HG03108 (cell line): ENCODE data around the gene FBLN2.

Experiments used
- ATAC-seq: cut with Tn5 transposase; IDR thresholded peaks from one replicate; pipeline ENCODE4 v1.9.1; 2021; ENCODE audit warnings: moderate library complexity; ENCODE audit not compliant: unreplicated experiment

The FBLN2 gene

DNA sequence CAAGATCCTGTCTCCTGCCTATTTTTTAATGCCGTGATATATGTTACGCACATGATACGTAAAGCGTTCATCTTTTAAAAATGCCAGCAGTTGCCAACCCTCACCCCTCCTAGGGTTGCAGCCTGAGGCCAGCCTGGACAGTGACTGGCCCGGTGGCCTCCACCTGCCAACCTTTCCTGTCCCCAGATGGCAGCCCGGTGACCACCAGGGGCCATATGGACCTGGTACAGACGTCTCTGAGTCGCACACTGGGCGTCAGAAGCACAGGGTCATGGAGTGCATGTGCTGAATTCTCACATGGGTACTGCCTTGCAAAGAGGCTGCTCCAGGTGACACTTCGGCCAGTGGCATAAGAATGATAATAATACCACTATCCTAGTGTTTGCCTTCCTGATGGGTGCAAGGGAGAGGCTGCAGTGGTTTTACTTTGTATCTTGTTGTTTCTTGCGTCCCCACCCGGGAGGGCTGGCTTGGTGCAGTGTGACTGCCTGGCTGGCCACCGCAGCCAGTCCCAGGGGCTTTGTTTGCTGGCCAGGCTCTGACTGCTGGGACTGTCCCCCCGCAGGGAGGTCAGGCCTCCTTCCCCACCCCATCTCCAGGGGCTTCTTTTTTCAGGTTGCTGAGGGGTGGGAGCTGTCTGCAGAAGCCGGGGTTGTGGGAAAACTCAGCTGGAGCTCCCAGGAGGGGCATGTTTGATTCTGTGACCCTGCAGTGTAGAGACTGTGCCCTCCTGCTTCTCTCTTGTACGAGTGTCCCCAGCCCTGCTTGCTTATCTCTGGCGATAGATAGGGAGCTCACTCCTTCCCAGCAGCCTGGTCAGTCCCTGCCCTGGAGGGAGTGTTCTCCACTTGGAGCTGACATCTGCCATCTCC lies 16.9 kb downstream of the FBLN2 start:
- ATAC-seq = no peak

DNA sequence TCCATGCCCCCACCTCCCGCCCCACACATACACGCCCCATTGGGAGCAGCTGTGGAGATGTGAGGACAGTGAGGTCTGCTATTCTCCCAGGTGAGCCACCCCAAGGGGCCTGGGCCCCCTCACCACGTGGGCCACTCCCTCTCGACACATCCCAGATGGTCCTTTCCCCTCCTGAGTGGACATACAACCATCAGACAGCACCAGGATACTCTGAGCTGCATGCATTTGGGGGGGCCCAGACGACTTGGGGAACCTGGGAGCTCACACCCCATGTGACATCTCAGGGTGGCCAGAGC lies 17.5 kb downstream of the FBLN2 start:
- no peak for ATAC-seq

DNA sequence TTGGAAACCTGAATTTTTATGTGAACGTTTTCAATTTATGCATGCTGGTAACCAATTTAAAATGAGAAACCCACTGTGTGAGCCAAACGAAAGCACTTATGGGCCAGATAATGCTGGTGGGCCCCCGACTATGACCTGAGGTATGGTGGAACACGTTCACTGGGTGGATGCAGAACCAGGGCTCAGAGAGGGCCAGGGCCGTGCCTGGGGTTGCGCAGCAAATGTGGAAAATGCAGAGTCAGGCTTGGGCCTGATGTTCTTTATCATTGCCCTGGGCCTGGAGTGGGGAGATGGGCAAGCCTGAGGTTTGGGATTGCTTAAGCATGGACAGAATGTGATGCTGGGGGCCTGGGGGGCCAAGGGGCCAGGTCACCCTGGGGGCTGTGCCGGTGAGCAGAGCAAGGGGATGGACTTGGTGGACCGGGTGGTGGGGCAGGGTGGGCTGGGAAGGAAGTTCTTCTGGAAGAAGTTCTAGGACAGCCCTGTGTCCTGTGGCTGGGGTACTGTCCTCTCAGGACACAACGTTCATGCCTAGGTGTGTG lies 17.9 kb downstream of the FBLN2 start:
- ATAC-seq = no peak

DNA sequence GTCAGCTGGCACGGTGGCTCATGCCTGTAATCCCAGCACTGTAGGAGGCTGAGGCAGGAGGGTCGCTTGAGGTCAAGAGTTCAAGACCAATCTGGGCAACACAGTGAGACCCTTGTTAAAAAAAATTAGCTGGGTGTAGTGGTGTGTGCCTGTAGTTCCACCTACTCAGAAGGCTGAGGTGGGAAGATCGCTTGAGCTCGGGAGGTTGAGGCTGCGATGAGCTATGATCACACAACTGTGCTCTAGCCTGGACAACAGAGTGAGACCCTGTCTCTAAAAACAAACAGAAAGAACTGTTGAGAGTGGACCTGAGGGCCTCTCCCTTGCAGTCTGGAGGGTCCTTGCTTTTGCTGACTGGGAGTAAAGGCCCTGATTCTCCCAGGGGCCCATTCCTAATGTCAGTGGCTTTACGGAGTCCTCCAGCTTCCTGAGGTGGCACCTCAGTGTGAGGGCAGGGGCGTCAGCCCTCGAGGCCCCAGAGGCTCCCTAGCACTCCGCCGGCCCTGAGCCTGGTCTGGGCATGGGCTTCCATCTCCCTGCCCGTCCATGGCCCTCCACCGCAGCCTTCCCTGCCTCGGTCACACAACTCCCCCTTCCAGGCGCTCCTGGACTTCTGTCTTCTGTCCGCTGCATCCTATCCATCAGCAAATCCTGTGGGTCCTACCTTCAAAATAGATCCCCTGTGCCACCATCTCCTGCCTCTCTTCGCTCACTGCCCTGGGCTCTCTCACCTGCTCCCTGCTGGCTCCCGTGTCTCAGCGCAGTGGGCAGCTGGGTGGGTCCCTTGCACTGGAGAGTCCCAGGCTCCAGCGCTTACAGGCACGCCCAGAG lies 19.0 kb downstream of the FBLN2 start:
- ATAC-seq = no peak

DNA sequence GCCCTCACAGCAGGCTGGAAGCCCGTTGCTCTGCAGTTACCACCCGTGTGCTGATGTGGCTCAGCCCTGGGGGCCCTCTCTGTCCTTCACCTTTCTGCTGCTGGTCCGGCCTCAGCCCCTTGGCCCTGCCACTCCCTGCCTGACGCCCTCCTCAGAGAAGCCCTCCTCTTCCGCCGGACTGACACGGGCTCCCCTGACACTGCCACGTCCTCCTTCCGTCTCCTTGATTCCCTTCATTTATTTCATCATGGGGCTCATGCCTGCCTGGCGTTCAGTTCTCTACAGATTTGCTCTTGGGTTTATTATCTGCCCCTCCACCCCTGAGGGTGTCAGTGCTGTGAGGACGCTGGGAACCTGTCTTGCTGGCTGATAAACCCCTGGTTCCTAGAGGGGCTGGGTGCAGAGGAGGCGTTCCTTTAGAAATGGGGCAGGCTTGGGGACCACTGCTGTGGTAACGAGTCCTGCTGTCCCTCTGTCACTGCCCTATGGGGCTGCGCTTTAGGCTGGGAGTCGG lies 19.6 kb downstream of the FBLN2 start:
- ATAC-seq = no peak

DNA sequence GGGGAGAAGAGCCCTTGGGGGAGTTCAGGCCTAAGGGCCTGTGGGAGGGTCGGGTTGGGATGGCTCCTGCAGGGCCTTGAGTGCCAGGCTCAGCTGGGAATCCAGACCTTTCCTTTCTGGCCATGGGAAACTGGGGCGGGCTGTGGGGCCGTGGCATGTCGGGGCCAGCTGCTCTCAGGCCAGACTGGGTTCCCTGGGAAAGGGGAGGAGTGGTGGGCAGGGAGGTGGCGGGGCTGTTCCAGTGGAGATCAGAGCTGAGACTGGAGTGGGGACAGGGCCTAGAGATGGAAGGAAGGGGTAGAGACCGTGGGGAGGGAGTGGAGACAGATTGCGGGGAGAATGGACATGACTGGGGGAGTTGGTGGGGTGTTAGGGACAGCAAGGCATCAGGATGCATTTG lies 20.3 kb downstream of the FBLN2 start:
- ATAC-seq = no peak

DNA sequence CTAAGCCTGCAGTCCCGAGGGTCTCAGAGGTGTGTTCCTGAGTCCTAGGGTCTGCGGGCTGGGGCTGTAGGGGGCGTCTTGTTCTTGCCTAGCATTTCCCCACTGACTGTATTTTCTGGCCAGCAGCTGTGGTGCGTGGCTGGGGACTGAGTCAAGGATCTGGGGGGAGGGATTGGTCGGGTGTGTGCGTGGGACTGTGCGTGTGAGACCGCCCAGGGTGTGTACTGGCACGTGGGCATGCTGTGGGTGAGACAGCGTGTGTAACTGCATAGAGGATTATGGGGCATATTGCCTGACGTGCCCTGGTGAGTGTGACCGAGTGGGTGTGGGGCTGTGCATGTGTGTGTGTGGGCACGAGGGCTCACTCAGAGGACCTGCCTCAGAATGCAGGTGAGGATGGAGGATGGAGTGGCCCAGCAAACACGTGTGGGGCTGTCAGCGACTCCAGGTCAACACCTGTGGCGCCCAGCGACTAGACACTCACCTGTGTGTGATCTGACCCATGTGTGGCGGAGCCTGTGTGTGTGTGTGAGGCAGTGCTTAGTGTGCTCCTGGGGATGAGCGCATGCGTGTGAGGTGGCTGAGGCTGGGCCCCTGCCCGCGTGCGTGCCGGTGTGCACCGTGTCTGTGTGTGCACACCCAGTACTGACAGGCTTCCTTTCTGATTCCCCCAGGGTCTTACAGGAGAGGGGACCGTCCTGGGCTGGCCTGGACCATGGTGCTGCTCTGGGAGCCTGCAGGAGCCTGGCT lies 20.9 kb downstream of the FBLN2 start:
- no peak for ATAC-seq

DNA sequence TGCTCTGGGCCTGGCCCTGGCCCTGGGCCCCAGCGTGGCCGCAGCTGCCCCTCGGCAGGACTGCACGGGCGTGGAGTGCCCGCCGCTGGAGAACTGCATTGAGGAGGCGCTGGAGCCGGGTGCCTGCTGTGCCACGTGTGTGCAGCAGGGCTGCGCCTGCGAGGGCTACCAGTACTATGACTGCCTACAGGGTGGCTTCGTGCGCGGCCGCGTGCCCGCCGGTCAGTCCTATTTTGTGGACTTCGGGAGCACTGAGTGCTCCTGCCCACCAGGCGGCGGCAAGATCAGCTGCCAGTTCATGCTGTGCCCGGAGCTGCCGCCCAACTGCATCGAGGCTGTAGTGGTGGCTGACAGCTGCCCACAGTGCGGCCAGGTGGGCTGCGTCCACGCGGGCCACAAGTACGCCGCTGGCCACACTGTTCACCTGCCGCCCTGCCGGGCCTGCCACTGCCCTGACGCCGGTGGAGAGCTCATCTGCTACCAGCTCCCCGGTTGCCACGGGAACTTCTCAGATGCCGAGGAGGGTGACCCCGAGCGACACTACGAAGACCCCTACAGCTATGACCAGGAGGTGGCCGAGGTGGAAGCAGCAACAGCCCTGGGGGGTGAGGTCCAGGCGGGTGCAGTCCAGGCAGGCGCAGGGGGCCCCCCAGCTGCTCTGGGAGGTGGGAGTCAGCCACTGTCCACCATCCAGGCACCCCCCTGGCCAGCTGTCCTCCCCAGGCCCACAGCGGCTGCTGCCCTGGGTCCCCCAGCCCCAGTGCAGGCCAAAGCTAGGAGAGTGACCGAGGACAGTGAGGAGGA lies 21.7 kb downstream of the FBLN2 start:
- ATAC-seq = no peak

DNA sequence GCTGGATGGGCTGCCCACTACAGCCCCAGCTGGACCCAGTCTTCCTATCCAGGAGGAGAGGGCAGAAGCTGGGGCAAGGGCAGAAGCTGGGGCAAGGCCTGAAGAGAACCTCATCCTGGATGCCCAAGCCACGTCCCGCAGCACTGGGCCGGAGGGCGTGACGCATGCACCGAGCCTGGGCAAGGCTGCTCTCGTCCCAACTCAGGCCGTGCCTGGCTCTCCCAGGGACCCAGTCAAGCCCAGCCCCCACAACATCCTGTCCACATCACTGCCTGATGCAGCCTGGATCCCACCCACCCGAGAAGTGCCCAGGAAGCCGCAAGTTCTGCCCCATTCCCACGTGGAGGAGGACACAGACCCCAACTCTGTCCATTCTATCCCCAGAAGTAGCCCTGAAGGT lies 22.3 kb downstream of the FBLN2 start:
- ATAC-seq = no peak

DNA sequence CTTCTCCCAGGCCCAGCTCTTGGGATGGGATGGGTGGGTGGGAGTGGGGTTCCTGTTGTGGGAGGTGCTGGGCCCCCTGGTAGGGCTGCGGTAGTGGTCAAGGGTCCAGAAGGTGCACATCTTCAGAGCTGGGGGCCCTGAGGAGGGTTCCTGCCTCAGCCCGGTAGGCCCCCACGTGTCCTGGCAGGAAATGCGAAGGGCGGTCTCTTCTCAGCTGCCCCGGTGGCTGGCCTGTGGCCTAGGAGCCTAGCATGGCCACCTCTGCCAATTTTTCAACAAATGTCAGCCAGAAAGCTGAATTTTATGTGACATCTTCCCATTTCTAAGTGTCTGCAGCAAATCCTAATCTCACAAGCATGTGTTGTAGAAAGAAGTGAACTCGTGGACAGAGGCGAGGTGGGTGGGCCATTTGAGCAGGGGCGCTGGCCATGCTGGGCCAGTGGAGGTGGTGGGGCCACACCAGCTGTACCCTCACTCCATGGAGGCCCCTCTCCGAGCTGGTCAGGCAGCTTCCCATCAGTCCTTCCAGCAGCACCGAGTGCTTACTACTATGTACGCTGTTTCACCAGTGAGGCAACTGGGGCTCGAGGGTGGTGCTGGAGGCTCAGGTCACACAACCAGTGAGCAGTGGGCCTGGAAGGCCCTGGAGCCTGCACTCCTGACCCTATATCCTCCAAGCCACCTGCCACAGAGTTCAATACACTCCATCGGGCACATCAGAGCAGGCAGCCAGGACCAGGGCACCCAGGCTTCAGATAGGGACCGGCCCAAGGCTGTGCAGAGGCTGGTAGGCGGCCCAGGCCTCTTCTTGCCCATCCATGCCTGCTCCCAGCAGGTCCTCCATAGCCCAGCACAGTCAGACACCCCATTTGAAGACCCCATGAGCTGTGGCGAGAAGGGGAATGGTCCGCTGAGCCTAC lies 23.2 kb downstream of the FBLN2 start:
- no peak for ATAC-seq

DNA sequence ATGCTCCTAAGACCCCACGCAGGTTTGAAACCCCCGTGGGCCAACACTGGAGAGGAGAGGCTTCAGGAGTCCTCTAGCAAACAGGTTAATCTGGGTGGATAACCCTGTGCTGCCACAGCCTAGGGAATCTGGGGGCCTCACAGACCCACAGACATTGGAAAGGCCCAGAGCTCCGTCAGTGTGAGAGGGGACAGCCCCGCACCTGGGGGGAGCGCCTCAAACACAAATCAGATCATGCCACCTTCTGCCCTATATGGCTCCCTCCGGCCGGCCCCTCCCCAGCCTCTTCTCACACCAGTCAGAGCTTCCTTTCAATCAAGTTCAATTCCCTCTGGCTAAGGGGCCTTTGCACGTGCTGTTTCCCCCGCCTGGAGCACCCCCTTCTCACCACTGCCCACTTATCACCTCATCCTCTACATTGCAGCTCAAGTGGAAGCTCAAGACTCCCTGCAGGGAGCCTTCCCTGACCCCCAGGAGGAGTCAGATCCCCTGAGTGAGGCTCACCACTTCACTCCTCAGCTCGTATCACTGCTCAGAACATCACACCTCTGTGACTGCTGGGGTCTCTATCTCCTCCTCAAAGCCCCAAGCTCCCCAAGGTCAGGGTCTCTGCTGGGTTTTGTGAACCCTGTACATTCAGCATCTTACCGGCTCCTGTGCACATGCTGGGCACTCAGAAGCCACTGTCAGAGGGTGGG lies 24.1 kb downstream of the FBLN2 start:
- ATAC-seq = no peak

DNA sequence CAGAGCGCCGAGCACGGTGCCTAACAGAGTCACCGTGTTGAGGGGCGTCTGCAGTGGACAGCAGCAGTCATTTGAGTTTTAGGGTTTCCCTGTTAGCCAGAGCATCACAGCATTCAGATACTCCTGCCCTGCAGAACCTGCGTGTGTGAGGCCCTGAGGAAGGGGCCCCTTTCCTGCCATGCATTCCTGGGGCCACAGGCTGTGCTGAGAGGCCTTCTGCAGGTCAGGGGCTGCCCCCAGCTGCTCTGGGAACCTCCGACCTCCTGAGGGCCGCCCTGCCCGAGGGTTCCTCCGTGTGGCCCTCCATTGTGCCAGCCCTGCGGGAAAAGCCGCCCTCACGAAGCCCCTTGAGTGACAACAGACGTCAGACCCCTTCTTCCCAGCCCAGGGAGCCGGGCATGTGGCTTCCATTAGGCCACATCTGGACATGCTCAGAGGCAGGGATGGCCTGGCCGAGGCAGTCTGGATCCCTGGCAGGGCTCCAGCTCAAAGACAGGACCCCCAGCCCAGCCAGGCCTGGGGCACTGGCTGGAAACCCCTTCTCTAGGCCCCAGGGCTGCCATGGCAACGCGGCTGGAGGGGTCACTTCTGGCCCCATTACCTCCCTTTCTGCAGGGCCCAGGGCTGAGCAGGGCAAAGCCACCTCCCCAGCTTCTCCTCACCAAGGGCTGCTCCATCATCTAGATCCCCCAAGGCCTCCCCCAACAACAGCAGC lies 25.3 kb downstream of the FBLN2 start:
- no peak for ATAC-seq

DNA sequence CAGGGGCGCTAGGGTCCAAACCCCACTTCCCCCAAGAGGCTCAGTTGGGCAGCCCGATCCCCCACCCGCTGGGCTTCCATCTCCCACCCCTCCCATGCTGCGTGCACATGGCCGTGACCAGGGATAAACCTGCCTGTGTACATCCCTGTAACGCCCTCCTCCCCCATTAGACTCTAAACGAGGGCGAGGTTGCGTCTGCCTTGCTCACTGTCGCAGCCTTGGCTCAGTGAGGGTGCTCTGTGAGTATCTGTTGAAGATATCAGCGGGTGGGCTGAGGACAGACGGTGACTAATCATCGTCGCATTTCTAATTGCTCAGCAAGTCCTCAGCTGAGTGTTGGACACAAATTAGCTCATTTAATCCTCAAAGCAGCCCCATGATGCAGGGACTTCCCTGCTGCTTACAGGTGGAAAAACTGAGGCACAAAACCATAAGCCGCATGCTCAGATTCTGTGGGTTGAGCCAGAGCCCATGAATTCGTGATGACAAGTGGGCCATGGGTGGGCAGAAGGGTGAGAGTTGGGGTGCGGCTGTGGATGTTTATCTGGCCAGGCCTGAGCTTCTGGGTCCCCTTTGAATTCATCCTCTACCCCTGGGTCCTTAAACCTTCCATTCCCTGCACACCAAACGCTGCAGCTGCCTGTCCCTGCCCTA lies 26.0 kb downstream of the FBLN2 start:
- no peak for ATAC-seq

DNA sequence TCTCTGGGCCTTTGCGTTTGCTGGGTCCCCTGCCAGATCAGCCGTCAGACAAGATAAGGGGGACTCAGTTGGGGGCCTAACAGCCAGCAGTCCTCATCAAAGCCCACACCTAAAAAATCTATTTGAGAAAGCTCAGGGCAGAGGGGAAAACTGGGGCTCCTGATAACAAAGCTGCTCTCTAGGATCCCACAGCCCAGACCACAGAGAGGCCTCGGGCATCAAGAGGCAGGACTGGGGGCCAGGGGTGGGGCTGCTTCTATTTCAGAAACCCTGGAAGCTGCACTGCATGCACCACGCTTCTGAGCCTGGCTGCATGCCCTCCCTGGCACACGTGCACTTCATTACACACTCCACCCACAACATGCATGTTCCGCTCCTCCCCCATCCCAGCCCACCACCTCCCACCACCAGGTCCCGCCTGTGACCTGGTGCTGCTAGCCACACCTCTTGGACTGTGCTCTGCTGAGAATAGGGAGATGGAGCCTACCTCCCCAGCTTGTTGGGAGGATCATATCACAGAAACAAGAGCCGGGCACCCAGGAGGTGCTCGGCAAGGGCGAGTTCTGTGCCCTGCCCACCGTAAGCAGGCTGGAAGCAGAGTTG lies 26.6 kb downstream of the FBLN2 start:
- ATAC-seq = no peak

DNA sequence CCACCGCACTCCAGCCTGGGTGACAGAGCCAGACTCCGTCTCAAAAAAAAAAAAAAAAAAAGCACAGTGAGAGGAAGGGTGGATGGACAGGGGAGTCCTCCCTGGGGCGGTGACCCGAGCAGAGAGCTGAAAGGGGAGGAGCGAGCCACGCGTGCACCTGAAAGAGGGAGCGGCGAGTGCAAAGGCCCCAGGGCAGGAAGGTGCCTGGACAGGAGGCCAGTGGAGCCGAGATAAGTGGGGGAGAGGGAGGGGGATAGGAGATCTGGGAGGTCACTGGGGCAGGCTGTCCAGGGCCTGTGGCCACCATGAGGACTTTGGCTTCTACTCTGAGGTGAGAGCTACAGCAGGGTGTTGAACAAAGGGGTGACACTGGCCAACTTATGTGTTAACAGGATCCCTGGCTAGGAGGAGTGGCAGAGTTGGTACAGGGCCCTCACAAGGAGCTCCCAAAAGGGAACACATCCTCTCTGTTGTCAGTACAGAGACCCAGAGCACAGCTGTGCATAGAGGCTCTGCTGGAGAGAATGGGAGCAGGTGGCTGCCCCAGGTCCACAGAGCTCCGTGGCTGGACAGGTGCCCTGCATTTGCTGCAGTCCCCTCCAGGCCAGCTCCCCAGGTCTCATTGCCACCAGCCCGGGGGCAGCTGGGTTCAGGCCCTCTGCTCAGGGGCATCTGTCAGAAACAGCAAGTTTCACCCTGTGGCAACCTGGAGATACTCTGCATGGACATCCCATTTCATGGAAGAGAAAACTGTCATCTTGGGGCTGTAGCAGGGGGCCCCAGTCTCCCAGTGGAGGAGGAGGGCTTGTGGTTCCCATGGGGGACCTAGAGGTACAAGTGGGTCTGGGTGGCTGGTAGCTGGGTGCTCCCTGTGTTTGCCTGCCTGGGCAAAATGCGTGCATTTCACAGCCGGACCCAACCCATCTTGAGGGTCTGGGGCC lies 28.5 kb downstream of the FBLN2 start:
- no peak for ATAC-seq

DNA sequence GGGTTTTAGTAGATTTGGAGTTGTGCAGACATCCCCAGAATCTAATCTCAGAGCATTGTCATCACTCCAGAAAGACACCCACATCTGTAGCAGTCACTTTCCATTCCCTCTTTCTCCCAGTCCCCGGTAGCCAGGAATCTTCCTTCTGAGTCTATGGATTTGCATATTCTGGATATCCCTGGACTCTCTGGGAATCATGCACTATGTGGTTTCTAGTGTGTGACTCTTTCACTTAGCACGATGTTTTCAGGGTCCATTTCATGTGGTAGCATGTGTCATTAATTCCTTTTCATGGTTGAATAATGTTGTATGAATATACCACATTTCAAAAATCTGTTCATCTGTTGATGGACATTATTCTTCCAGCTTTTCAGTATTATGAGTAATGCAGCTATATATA lies 29.3 kb downstream of the FBLN2 start:
- no peak for ATAC-seq
